ENCODE measurements around the gene SORBS1.

- TF ChIP-seq CTCF (conservative IDR thresholded peaks at IDR 0.05; ENCODE audit: low read depth, low read length): no peak
- no peak for TF ChIP-seq EZH2 (IDR thresholded peaks at IDR 0.05; ENCODE audit: borderline replicate concordance, low read depth, low read length, poor library complexity, severe bottlenecking)
Measured at GRCh38 chr10:95559471-95559870, 1.7 kb downstream of the SORBS1 start.

Data from A673 (cell line).